ENCODE measurements around the gene LRRFIP1.
"Not testable (repeated sequence)": the region's sequence is repeated elsewhere in the genome, so short reads cannot be mapped to it uniquely, and the experiment has no call there.

LRRFIP1 gene

GRCh38 chr2:237773826-237774225 lies 146.4 kb downstream of the LRRFIP1 start:
- H4K20me1 ChIP-seq (ENCODE audit: insufficient read depth, low read length): no peaks in the 10 kb centered on the region
- no peaks in the 10 kb centered on the region for H3K9me3 ChIP-seq (ENCODE audit: insufficient read depth, low read length)
- no peak overlapping the region for H2AFZ ChIP-seq (ENCODE audit: low read depth, low read length)
- no peak overlapping the region for H3K4me2 ChIP-seq (ENCODE audit: low read length)
- TF ChIP-seq EZH2phosphoT487 (IDR thresholded peaks at IDR 0.05; ENCODE audit: low read depth) (no peak), CTCF (IDR thresholded peaks at IDR 0.05; ENCODE audit: low read depth, low read length) (no peak)
- H3K79me2 ChIP-seq (ENCODE audit: low read length): no peaks in the 10 kb centered on the region
- no peak overlapping the region for H3K9ac ChIP-seq (ENCODE audit: low read length)
- no peak overlapping the region for H3K4me3 ChIP-seq (ENCODE audit: low read length)
- no peaks in the 10 kb centered on the region for H3K36me3 ChIP-seq (replicated peaks; ENCODE audit: low read depth, low read length)
- no peak overlapping the region for H3K27ac ChIP-seq (ENCODE audit: low read length)
- no peaks in the 10 kb centered on the region for H3K4me1 ChIP-seq (ENCODE audit: low read length)
- H3K27me3 ChIP-seq (ENCODE audit: low read depth, low read length): no peaks in the 10 kb centered on the region

DNA sequence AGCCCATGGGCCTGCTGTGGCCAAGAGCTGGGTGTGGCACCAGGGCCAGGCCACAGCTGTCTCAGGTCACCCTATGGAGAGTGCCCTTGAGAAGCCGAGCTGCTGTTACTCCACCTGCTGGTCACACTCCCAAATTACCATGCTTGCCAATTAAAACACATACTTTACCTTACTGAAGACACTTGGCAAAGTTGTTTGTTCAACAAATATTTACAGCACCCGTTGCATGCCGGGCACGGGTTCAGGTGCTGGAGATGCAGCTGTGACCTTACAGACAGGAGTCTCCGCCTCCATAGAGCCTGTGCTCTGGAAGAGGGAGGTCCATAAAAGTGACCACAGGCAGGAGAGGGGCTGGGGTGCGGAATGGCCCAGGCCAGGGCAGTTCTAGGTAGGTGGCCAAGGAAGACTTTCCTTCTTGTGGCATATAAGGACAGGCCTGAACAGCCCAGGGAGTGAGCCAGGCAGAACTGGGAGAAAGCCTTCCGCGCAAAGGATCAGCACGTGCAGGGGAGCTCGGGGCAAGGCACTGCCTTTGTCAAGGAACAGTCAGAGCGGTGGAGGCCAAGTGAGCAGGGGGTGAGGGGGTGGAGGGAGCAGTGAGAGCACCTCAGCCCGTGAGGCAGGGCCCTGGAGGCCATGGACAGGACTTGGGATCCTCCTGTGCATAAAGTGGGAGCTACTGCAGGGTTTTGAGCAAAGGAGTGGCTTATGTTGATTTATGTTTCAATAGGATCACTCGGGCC lies 147.6 kb downstream of the LRRFIP1 start:
- Histone ChIP-seq H3K36me3 (replicated peaks; ENCODE audit: low read depth, low read length) (no peaks in the 10 kb centered on the region), H4K20me1 (ENCODE audit: insufficient read depth, low read length) (no peaks in the 10 kb centered on the region)
- TF ChIP-seq EZH2phosphoT487 (IDR thresholded peaks at IDR 0.05; ENCODE audit: low read depth) (no peak), CTCF (IDR thresholded peaks at IDR 0.05; ENCODE audit: low read depth, low read length) (peak; percentile 61)

GRCh38 chr2:237779521-237779920 lies 152.1 kb downstream of the LRRFIP1 start:
- Histone ChIP-seq H3K36me3 (replicated peaks; ENCODE audit: low read depth, low read length) (no peaks in the 10 kb centered on the region), H3K4me1 (ENCODE audit: low read length) (no peaks in the 10 kb centered on the region), H2AFZ (ENCODE audit: low read depth, low read length) (no peak overlapping the region), H3K4me3 (ENCODE audit: low read length) (no peak overlapping the region), H4K20me1 (ENCODE audit: insufficient read depth, low read length) (no peaks in the 10 kb centered on the region), H3K27me3 (ENCODE audit: low read depth, low read length) (no peaks in the 10 kb centered on the region), H3K9ac (ENCODE audit: low read length) (no peak overlapping the region), H3K4me2 (ENCODE audit: low read length) (no peak overlapping the region), H3K27ac (ENCODE audit: low read length) (no peak overlapping the region), H3K79me2 (ENCODE audit: low read length) (no peaks in the 10 kb centered on the region), H3K9me3 (ENCODE audit: insufficient read depth, low read length) (no peaks in the 10 kb centered on the region)
- TF ChIP-seq CTCF (IDR thresholded peaks at IDR 0.05; ENCODE audit: low read depth, low read length) (no peak), EZH2phosphoT487 (IDR thresholded peaks at IDR 0.05; ENCODE audit: low read depth) (no peak)

More for the DNA sequence above, 147.6 kb downstream of the LRRFIP1 start:
- Histone ChIP-seq H3K9me3 (ENCODE audit: insufficient read depth, low read length) (no peaks in the 10 kb centered on the region), H2AFZ (ENCODE audit: low read depth, low read length) (no peak overlapping the region), H3K79me2 (ENCODE audit: low read length) (no peaks in the 10 kb centered on the region), H3K4me3 (ENCODE audit: low read length) (no peak overlapping the region), H3K4me2 (ENCODE audit: low read length) (no peak overlapping the region), H3K27me3 (ENCODE audit: low read depth, low read length) (no peaks in the 10 kb centered on the region), H3K4me1 (ENCODE audit: low read length) (no peaks in the 10 kb centered on the region), H3K27ac (ENCODE audit: low read length) (no peak overlapping the region), H3K9ac (ENCODE audit: low read length) (no peak overlapping the region)

DNA sequence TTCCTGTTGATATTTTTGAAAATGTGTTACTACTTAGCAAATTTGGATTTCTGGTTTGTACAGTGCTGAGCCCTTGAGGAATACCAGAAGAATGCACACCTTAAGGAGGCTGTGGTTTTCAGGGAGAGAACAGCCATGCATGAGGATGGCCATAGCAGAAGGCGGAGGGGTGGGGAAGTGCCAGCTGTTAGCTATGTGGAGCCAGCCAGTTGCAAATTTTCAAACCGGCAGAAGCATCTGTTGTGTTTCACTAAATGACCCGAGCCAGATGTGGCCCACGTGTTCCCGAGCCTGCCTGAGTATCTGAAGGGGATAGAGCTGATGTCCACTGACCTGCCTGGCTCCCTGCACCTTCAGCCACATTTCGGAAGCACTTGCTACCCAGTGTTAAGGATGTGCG lies 154.8 kb downstream of the LRRFIP1 start:
- H3K79me2 ChIP-seq (ENCODE audit: low read length): no peaks in the 10 kb centered on the region
- H2AFZ ChIP-seq (ENCODE audit: low read depth, low read length): no peak overlapping the region
- H4K20me1 ChIP-seq (ENCODE audit: insufficient read depth, low read length): no peaks in the 10 kb centered on the region
- H3K9me3 ChIP-seq (ENCODE audit: insufficient read depth, low read length): no peaks in the 10 kb centered on the region
- H3K4me3 ChIP-seq (ENCODE audit: low read length): no peak overlapping the region
- no peaks in the 10 kb centered on the region for H3K4me1 ChIP-seq (ENCODE audit: low read length)
- H3K27me3 ChIP-seq (ENCODE audit: low read depth, low read length): no peaks in the 10 kb centered on the region
- TF ChIP-seq CTCF (IDR thresholded peaks at IDR 0.05; ENCODE audit: low read depth, low read length): no peak
- no peak for TF ChIP-seq EZH2phosphoT487 (IDR thresholded peaks at IDR 0.05; ENCODE audit: low read depth)
- H3K9ac ChIP-seq (ENCODE audit: low read length): no peak overlapping the region
- no peak overlapping the region for H3K27ac ChIP-seq (ENCODE audit: low read length)
- H3K4me2 ChIP-seq (ENCODE audit: low read length): no peak overlapping the region
- no peaks in the 10 kb centered on the region for H3K36me3 ChIP-seq (replicated peaks; ENCODE audit: low read depth, low read length)

DNA sequence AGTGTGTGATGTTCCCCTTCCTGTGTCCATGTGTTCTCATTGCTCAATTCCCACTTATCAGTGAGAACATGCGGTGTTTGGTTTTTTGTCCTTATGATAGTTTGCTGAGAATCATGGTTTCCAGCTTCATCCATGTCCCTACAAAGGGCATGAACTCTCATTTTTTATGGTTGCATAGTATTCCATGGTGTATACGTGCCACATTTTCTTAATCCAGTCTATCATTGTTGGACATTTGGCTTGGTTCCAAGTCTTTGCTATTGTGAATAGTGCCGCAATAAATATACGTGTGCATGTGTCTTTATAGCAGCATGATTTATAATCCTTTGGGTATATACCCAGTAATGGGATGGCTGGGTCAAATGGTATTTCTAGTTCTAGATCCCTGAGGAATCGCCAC lies 156.3 kb downstream of the LRRFIP1 start:
- H3K27me3 ChIP-seq (ENCODE audit: low read depth, low read length); H3K4me3 ChIP-seq (ENCODE audit: low read length): not testable (repeated sequence)

More for the DNA sequence above, 156.3 kb downstream of the LRRFIP1 start:
- not testable (repeated sequence) for H3K4me2 ChIP-seq (ENCODE audit: low read length); H2AFZ ChIP-seq (ENCODE audit: low read depth, low read length); H4K20me1 ChIP-seq (ENCODE audit: insufficient read depth, low read length); H3K9me3 ChIP-seq (ENCODE audit: insufficient read depth, low read length); H3K36me3 ChIP-seq (replicated peaks; ENCODE audit: low read depth, low read length); H3K4me1 ChIP-seq (ENCODE audit: low read length); H3K9ac ChIP-seq (ENCODE audit: low read length); H3K79me2 ChIP-seq (ENCODE audit: low read length); H3K27ac ChIP-seq (ENCODE audit: low read length)
